GM04504 (cell line): Measurements from ENCODE around the gene NDUFA6.
"Not testable (repeated sequence)": the region's sequence is repeated elsewhere in the genome, so short reads cannot be mapped to it uniquely, and the experiment has no call there.

Source experiments
- DNase-seq: peaks from one replicate; pipeline ENCODE4 v3.0.0-alpha.2; 2012; ENCODE audit warnings: low read depth

Gene NDUFA6

GRCh38 chr22:42090596-42091454 lies at the start of gene NDUFA6:
Gene NDUFA6, minus strand, starts transcription at chr22:42090772. Its CDS starts 28 bp downstream, at chr22:42090744.
- DNase-seq = peak; percentile 98

- DNase-seq = not testable (repeated sequence)
Observed at GRCh38 chr22:42140153-42140552, 49.6 kb upstream of the NDUFA6 start.

GRCh38 chr22:42139508-42139907 lies 48.9 kb upstream of the NDUFA6 start:
- not testable (repeated sequence) for DNase-seq

GRCh38 chr22:42138972-42139371 lies 48.4 kb upstream of the NDUFA6 start:
- DNase-seq = no peak

GRCh38 chr22:42138122-42138770 lies 47.7 kb upstream of the NDUFA6 start:
- DNase-seq = no peak

GRCh38 chr22:42135688-42136087 lies 45.1 kb upstream of the NDUFA6 start:
- not testable (repeated sequence) for DNase-seq

- peak; percentile 32 for DNase-seq
Observed at GRCh38 chr22:42134100-42135020, 43.8 kb upstream of the NDUFA6 start.

GRCh38 chr22:42132457-42132856 lies 41.9 kb upstream of the NDUFA6 start:
- no peak for DNase-seq

GRCh38 chr22:42131562-42131961 lies 41.0 kb upstream of the NDUFA6 start:
- DNase-seq = no peak

- not testable (repeated sequence) for DNase-seq
Observed at GRCh38 chr22:42130639-42131431, 40.3 kb upstream of the NDUFA6 start, which contains the start of gene CYP2D6. Gene CYP2D6, minus strand, starts transcription at chr22:42130810. Its CDS starts 19 bp downstream, at chr22:42130791.

- DNase-seq = not testable (repeated sequence)
Observed at GRCh38 chr22:42130182-42130581, 39.6 kb upstream of the NDUFA6 start.

- not testable (repeated sequence) for DNase-seq
Observed at GRCh38 chr22:42128776-42129694, 38.5 kb upstream of the NDUFA6 start.

GRCh38 chr22:42128007-42128406 lies 37.4 kb upstream of the NDUFA6 start:
- not testable (repeated sequence) for DNase-seq

- DNase-seq = no peak
Observed at GRCh38 chr22:42127606-42128005, 37.0 kb upstream of the NDUFA6 start.

- DNase-seq = not testable (repeated sequence)
Observed at GRCh38 chr22:42123529-42123928, 33.0 kb upstream of the NDUFA6 start.

- not testable (repeated sequence) for DNase-seq
Observed at GRCh38 chr22:42120231-42121021, 29.9 kb upstream of the NDUFA6 start.

GRCh38 chr22:42116848-42117424 lies 26.4 kb upstream of the NDUFA6 start:
- DNase-seq = no peak

- DNase-seq = not testable (repeated sequence)
Observed at GRCh38 chr22:42115420-42115830, 24.9 kb upstream of the NDUFA6 start.

- DNase-seq = no peak
Observed at GRCh38 chr22:42114721-42115120, 24.1 kb upstream of the NDUFA6 start.
